Naive thymus-derived CD8-positive, alpha-beta T cell (primary cell): ENCODE results near the gene GALNT10. TPM values are rescaled to one million over a fixed set of nuclear protein-coding genes. Genes with fewer than 3 reads are reported as not detected.

Experiments used
- ATAC-seq, 2 donors: fragments of 150-1000 bp; cut with Tn5 transposase in 1 of 2; sonication (Bioruptor Pico), chemical (Tn5 transposase) in 1 of 2; 1 replicate in 1 of 2; 2 replicates in 1 of 2; pipeline ENCODE4 v1.10.0; 2021; ENCODE audit warnings: mild to moderate bottlenecking in 2 of 2, moderate library complexity in 2 of 2
- POLR2A ChIA-PET: fragments of 350-600 bp; sonication (Branson Sonifier 250); formaldehyde crosslinking; loops from one replicate; lab custom pipeline; 2021; ENCODE audit warnings: antibody characterized with exemption; lab: Charles Lee
- DNase-seq, 10 donors: peaks; one replicate each; pipeline versions ENCODE4 v3.0.0 to v3.0.0-alpha.2; 2020 to 2022
- H3K27ac Mint-ChIP-seq, 10 donors: one replicate each; pipeline ENCODE4 v1.8.0; 2020 to 2022; ENCODE audit warnings: mild to moderate bottlenecking in 10 of 10, mixed read lengths in 10 of 10, moderate library complexity in 4 of 10, inconsistent platforms in 1 of 10
- H3K27me3 Mint-ChIP-seq, 5 donors: one replicate each; pipeline ENCODE4 v1.8.0; 2021 to 2022; ENCODE audit warnings: mixed read lengths in 5 of 5
- H3K36me3 Mint-ChIP-seq, 3 donors: one replicate each; pipeline ENCODE4 v1.8.0; 2020 to 2022; ENCODE audit warnings: mixed read lengths in 3 of 3, mild to moderate bottlenecking in 2 of 3, inconsistent platforms in 1 of 3
- H3K4me1 Mint-ChIP-seq, 4 donors: one replicate each; pipeline ENCODE4 v1.8.0; 2021 to 2022; ENCODE audit warnings: mixed read lengths in 4 of 4
- H3K4me3 Mint-ChIP-seq, 10 donors: one replicate each; pipeline ENCODE4 v1.8.0; 2020 to 2022; ENCODE audit warnings: mild to moderate bottlenecking in 10 of 10, mixed read lengths in 10 of 10, moderate library complexity in 6 of 10, inconsistent platforms in 1 of 10
- H3K9me3 Mint-ChIP-seq, 9 donors: one replicate each; pipeline ENCODE4 v1.8.0; 2020 to 2022; ENCODE audit warnings: mixed read lengths in 9 of 9, mild to moderate bottlenecking in 3 of 9, inconsistent platforms in 1 of 9, moderate library complexity in 1 of 9
- polyA plus RNA-seq, 3 donors: library from polyadenylated mRNA; unstranded; fragments of 300-500 nt; fragmentation: Illumina TruSeq; gene quantifications; one replicate each; pipeline ENCODE4 v1.2.3, GENCODE V29; 2021
- total RNA-seq, 8 experiments: library from RNA in 2 of 8; stranded (reverse) in 2 of 8; gene quantifications; one replicate each; pipeline ENCODE4 v1.2.3 and lab custom pipeline; 2021 to 2026

GALNT10 gene
- total and polyA plus RNA-seq, 5 experiments from 2014 or later: 6.9 to 51.1 (median 15.8) TPM

DNA sequence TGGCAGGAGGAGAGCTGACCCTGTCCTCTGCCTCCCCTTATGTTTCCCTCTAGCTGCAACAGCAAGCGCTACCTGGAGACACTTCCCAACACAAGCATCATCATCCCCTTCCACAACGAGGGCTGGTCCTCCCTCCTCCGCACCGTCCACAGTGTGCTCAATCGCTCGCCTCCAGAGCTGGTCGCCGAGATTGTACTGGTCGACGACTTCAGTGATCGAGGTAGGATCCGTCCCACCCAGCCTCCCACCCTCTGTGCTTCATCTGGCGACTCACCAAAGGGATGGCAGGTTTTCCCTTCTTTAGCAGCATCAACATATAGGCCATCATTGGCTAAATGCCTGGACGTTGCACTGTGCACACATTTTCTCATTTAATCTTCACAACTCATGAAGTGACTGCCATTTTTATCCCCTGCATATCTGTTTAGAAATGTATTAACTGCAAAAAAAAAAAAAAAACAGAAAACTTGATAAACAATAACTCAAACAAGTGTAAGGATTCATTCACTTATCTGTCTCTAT is 139.0 kb downstream of the GALNT10 start:
- ATAC-seq (no peak), DNase-seq (no peak)
- Mint-ChIP-seq H3K36me3 (peaks cover 8 to 56% (median 24%) of the 10 kb centered on the region in 3 donors), H3K27ac (no peak overlapping the region), H3K4me3 (no peak overlapping the region), H3K9me3 (no peaks in the 10 kb centered on the region), H3K4me1 (no peaks in the 10 kb centered on the region), H3K27me3 (no peaks in the 10 kb centered on the region)
- POLR2A ChIA-PET: no interaction called here

DNA sequence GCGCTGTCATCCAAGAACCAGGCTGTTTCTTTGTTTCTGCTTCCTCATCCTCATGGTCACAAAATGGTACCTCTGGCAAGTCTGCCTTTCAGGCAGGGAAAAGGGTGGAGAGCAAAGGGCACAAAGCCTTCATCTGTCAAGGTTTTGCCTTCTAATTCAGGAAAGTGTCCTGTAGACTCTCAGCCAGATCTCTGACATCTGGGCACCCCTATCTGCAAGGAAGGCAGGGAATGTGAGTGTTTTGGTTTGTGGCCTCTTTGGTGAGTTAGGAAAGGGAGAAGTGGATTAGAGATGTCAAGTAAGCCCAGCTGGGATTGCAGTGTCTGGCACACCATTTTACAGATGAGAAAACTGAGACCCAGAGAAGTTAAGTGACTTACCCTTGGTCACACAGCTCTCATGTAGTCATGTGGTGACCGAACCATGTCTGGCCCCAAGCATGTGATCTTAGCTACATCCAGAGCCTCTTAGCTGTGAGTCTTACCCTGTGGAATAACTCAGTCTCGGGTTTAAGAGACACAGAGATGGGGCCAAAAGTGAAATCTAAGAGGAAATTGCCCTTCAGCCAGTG is 139.6 kb downstream of the GALNT10 start:
- Mint-ChIP-seq H3K4me1 (no peaks in the 10 kb centered on the region), H3K4me3 (no peak overlapping the region), H3K27ac (no peak overlapping the region), H3K36me3 (peaks cover 12 to 62% (median 27%) of the 10 kb centered on the region in 3 donors), H3K27me3 (no peaks in the 10 kb centered on the region), H3K9me3 (no peaks in the 10 kb centered on the region)
- POLR2A ChIA-PET: no interaction called here
- no peak for ATAC-seq
- DNase-seq: no peak

DNA sequence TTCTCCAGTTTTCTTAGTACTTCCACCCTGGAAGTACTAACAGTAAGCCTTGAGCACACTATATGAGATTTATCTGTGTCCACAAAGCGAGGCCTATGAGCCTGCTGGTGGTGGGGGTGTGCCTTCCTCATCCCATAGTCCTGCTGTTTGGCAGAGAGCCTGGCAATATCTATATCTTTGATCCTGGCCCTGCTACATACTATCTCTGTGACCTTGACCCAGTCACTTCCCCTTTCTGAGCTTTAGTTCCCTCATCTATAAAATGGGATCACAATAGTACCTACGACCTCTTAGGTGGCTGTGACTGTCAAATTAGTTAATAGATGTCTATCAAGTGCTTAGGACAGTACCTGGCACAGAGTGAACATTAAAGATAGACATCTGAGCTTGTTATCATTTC is 140.7 kb downstream of the GALNT10 start:
- Mint-ChIP-seq H3K9me3 (no peaks in the 10 kb centered on the region), H3K36me3 (peaks cover 14 to 71% (median 38%) of the 10 kb centered on the region in 3 donors), H3K27ac (no peak overlapping the region), H3K4me3 (no peak overlapping the region), H3K27me3 (no peaks in the 10 kb centered on the region), H3K4me1 (no peaks in the 10 kb centered on the region)
- ATAC-seq (no peak), DNase-seq (no peak)
- POLR2A ChIA-PET: no interaction called here

DNA sequence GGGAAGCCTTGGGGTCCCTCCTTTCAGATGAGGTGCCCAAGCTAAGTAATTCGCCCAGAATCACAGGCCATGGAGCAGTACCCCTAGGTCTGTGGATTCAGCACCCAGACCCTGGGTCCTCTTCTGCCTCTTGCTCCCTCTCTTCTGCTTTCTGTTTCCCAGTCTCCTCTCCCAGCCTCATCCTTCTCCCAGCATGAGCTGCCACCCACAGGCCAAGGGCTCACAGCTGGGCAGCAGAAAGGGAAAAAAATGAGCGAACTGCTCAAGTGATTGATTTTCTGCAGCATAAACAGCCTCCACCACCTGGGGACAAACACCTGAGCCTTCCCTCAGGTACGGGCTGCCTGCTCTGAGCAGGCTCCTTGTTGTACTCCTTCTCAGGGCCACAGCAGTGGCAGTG is 141.4 kb downstream of the GALNT10 start:
- Mint-ChIP-seq H3K36me3 (peaks cover 14 to 76% (median 43%) of the 10 kb centered on the region in 3 donors), H3K9me3 (no peaks in the 10 kb centered on the region), H3K27ac (no peak overlapping the region), H3K4me3 (no peak overlapping the region), H3K4me1 (no peaks in the 10 kb centered on the region), H3K27me3 (no peaks in the 10 kb centered on the region)
- POLR2A ChIA-PET: no interaction called here
- no peak for ATAC-seq
- DNase-seq: no peak

DNA sequence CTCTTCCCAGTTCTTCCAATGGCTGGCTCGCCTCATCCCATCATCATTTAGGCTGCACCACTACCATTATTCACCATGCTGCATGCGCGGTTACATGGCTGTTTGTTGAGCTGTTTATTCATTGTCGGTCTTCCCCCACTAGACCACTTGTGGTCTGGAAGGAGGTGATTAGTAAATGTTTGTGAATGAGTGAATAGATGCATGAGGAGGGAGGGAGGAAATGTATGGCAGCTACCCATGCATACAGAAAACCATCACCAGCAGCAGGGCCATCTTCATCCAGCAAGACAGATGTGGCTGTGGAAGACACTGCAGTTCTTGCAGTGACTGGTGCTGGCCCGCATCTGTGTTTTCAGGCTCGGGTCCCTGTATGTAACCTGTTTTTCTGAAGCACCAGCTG is 141.9 kb downstream of the GALNT10 start:
- peaks cover 0 to 1% (median 0%) of the 10 kb centered on the region in 4 donors for H3K4me1 Mint-ChIP-seq
- POLR2A ChIA-PET: no interaction called here
- no peaks in the 10 kb centered on the region for H3K27me3 Mint-ChIP-seq
- ATAC-seq: no peak
- no peak overlapping the region for H3K4me3 Mint-ChIP-seq
- no peak for DNase-seq
- no peak overlapping the region for H3K27ac Mint-ChIP-seq
- H3K36me3 Mint-ChIP-seq: peaks cover 14 to 82% (median 47%) of the 10 kb centered on the region in 3 donors
- no peaks in the 10 kb centered on the region for H3K9me3 Mint-ChIP-seq

DNA sequence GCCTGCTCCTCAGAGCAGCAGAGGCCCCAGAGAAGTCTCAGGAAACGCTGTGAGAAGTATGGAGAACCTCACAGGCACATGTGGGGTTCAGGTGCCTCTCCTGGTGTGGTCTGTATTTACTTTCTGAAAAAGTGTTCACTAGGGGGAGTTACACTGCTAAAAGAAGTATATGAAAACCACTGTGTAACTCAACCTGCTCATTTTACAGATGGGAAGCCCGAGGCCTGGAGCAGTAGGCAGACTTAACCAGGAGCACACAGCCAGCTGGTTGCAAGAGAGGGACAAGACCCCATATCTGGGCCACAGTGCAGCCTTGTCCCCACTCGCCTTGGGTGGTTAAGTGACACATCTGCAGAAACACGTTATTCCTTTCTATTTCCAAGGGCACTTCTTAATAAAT is 142.5 kb downstream of the GALNT10 start:
- POLR2A ChIA-PET: no interaction called here
- Mint-ChIP-seq H3K27me3 (no peaks in the 10 kb centered on the region), H3K9me3 (no peaks in the 10 kb centered on the region), H3K4me3 (no peak overlapping the region), H3K36me3 (peaks cover 14 to 87% (median 53%) of the 10 kb centered on the region in 3 donors), H3K4me1 (peaks cover 0 to 5% (median under 1%) of the 10 kb centered on the region in 4 donors), H3K27ac (peak overlapping the region in 1 of 10 donors; percentile 35)
- ATAC-seq (no peak), DNase-seq (no peak)

DNA sequence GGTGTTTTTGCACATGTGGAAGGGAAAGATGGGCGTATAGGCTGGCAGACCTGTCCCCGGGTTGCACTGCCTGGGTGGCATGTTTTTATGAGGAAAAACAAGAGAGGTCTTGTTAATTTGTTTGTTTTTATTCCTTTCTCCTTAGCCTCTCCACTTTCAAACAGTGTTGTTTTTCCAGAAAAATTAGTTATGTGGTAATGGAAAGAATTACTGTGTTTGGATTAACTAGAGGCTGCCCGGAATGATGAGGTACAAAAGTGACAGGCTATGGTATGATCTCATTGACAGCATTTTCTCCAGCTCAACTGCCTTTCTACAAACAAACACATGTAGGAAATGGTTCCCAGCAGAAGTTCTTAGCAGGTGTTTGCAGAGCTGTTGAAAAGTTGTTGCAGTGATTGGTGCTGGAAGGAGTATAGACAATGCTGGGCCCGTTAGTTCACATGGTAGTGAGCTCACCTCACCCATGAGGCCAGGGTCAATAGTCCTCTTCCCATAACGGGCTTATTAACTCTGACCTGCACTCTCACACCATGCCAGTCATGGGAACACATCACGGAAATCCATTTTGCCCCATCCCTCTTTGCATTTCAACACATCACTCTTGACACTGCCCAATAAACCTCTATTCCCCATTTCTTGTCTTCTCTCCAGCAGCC is 144.0 kb downstream of the GALNT10 start:
- no peaks in the 10 kb centered on the region for H3K27me3 Mint-ChIP-seq
- H3K4me1 Mint-ChIP-seq: peaks cover 0 to 5% (median under 1%) of the 10 kb centered on the region in 4 donors
- ATAC-seq (no peak), DNase-seq (no peak)
- H3K9me3 Mint-ChIP-seq: no peaks in the 10 kb centered on the region
- H3K27ac Mint-ChIP-seq: peak overlapping the region in 1 of 10 donors; percentile 11
- H3K4me3 Mint-ChIP-seq: no peak overlapping the region
- POLR2A ChIA-PET: no interaction called here
- H3K36me3 Mint-ChIP-seq: peaks cover 14 to 84% (median 56%) of the 10 kb centered on the region in 3 donors

DNA sequence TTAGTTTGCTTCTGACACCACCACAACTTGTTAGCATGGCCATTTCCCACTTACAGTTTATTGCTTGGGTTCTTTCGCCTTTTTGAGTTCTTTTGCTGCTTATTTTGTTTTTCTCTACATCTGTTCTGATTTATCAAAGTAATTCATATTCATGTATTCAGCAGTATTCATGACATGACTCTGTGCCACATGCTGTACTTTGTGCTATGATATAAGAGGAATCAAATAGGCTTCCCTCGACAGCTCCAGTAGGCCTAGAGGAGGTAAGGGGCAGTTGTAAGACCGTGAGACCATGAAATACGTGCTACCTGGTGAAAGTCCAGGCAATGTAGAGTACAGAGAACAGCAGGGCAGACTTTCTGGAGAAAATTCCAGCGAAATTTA is 144.5 kb downstream of the GALNT10 start:
- DNase-seq (no peak), ATAC-seq (no peak)
- POLR2A ChIA-PET: no interaction called here
- Mint-ChIP-seq H3K36me3 (peaks cover 14 to 81% (median 52%) of the 10 kb centered on the region in 3 donors), H3K9me3 (no peaks in the 10 kb centered on the region), H3K27me3 (no peaks in the 10 kb centered on the region), H3K27ac (peak overlapping the region in 1 of 10 donors; percentile 11), H3K4me3 (no peak overlapping the region), H3K4me1 (peaks cover 0 to 5% (median under 1%) of the 10 kb centered on the region in 4 donors)

DNA sequence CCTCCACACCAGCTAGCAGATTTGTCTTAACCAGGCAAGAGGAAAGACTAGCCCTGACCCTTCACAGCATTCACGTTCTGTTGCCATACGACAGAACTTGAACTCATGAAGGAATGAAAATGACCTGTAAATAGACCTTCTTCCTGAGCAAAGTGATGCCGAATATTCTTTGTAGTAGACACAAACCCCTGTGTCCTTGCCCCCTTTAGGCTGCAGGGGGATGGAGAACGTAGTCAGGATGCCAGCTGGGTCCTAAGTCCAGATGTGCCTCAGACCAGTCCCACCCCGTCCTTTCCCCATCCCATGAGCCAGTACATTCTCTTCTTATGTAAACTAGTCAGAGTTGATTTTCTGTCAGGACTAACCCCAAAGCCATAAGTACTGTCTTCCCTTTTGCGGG is 151.1 kb downstream of the GALNT10 start:
- POLR2A ChIA-PET: no interaction called here

DNA sequence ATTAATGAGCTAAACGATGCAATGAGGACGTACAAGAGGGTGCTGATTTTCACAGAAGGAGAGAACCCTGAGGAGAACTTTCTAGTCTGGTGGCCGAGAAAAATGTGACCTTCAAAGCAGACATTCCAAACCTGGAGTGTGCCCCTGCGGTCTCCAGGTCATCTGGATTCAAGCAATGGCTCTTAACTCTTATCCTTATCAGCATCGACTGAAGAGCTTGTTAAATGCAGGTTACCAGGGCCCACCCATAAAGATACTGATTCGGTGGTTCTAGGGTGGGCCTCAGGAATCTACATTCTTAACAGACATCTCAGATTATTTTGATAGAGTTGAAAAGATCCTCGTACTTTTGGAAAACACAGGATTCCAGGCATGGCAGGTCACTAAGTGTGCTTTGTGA is 151.7 kb downstream of the GALNT10 start:
- no peak overlapping the region for H3K4me3 Mint-ChIP-seq
- H3K36me3 Mint-ChIP-seq: peaks cover 0 to 32% (median 25%) of the 10 kb centered on the region in 3 donors
- H3K4me1 Mint-ChIP-seq: peaks cover 0 to 6% (median 4%) of the 10 kb centered on the region in 4 donors
- POLR2A ChIA-PET: no interaction called here
- no peak for ATAC-seq
- no peaks in the 10 kb centered on the region for H3K27me3 Mint-ChIP-seq
- no peak for DNase-seq
- peak overlapping the region in 1 of 10 donors; percentile 36 for H3K27ac Mint-ChIP-seq
- H3K9me3 Mint-ChIP-seq: no peaks in the 10 kb centered on the region

More for the DNA sequence above, 151.1 kb downstream of the GALNT10 start:
- ATAC-seq: no peak
- no peak overlapping the region for H3K4me3 Mint-ChIP-seq
- no peaks in the 10 kb centered on the region for H3K27me3 Mint-ChIP-seq
- peaks cover 0 to 6% (median 4%) of the 10 kb centered on the region in 4 donors for H3K4me1 Mint-ChIP-seq
- no peaks in the 10 kb centered on the region for H3K9me3 Mint-ChIP-seq
- peaks cover 0 to 37% (median 29%) of the 10 kb centered on the region in 3 donors for H3K36me3 Mint-ChIP-seq
- DNase-seq: no peak
- H3K27ac Mint-ChIP-seq: no peak overlapping the region

DNA sequence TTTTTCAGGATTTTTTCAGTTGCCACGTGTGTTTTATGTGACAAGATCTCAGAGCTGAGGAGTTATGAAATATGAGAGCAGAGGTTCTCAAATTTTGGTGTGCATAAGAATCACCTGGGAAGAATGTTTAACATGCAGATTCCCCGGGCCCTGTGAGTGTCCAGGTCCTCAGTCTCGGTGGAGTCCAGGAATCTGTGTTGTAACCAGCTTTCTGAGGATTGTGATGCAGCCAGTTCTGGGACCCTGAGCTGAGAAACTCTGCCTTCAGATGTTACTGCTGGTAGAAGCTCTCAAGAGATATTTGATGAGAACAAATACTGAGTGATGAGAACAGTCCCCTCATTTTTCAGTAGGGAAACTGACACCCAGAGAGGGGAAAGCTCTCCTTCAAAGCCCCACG is 152.4 kb downstream of the GALNT10 start:
- no peak for DNase-seq
- no peak for ATAC-seq
- Mint-ChIP-seq H3K27ac (peak overlapping the region in 1 of 10 donors; percentile 66), H3K4me1 (peaks cover 0 to 6% (median 0%) of the 10 kb centered on the region in 4 donors), H3K9me3 (no peaks in the 10 kb centered on the region), H3K27me3 (no peaks in the 10 kb centered on the region), H3K4me3 (no peak overlapping the region), H3K36me3 (peaks cover 0 to 25% (median 22%) of the 10 kb centered on the region in 3 donors)
- POLR2A ChIA-PET: no interaction called here

DNA sequence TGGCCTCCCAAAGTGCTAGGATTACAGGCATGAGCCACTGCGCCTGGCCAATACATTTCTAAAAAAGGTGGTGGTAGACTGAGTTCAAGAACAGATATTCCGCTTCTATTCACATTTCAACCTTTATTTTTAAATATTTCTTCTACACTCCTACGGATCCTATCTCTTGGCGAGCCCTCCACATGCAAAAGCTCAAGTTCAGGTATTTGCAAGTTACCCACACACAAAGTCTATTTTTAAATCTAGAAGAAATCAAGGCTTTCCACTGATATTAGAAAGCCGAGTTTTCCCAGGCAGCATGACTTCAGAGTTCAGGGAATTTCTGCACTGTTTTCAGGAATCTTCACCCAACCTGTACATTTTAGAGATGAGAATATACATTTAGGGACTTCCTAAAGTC is 153.9 kb downstream of the GALNT10 start:
- no peaks in the 10 kb centered on the region for H3K9me3 Mint-ChIP-seq
- H3K4me3 Mint-ChIP-seq: no peak overlapping the region
- H3K27ac Mint-ChIP-seq: peak overlapping the region in 1 of 10 donors; percentile 27
- DNase-seq: no peak
- POLR2A ChIA-PET: no interaction called here
- H3K27me3 Mint-ChIP-seq: no peaks in the 10 kb centered on the region
- H3K4me1 Mint-ChIP-seq: peaks cover 0 to 6% (median 0%) of the 10 kb centered on the region in 4 donors
- ATAC-seq: no peak
- H3K36me3 Mint-ChIP-seq: peaks cover 0 to 17% (median 14%) of the 10 kb centered on the region in 3 donors

DNA sequence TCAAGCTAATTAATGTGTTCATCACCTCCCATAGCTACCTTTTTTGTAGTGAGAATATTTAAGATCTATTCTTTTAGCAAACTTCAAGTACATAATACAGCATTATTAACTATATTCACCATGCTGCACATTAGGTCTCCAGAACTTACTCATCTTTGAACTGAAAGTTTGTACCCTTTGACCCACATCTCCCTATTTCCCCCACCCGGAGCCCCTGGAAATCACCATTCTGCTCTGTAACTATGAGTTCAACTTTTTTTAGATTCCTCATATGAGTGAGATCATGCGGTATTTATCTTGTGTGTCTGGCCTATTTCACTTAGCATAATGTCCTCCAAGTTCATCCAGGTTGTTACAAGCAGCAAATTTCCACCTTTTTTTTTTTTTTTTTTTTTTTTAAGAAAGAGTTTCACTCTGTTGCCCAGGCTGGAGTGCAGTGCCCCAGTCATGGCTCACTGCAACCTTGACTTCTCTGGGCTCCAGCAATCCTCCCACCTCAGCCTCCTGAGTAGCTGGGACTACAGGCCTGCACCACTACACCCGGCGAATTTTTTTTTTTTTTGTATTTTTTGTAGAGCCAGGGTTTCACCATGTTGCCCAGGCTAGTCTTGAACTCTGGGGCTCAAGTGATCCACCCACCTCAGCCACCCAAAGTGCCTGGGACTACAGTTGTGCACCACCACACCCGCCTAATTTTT is 154.9 kb downstream of the GALNT10 start:
- Mint-ChIP-seq H3K27me3 (no peaks in the 10 kb centered on the region), H3K36me3 (peaks cover 0 to 16% (median 14%) of the 10 kb centered on the region in 3 donors), H3K9me3 (no peaks in the 10 kb centered on the region), H3K4me3 (no peak overlapping the region), H3K27ac (no peak overlapping the region), H3K4me1 (peaks cover 0 to 8% (median 0%) of the 10 kb centered on the region in 4 donors)
- no peak for ATAC-seq
- no peak for DNase-seq
- POLR2A ChIA-PET: no interaction called here
